Occipital lobe (tissue), 2 donors: ENCODE results near the gene ALG12. TPM values are rescaled to one million over a fixed set of nuclear protein-coding genes. Genes with fewer than 3 reads are reported as not detected.

Experiments used
- DNase-seq: peaks from one replicate; lab custom pipeline; 2025; lab: John Stamatoyannopoulos, UW
- total RNA-seq: library from RNA; depleted of rRNA; stranded (reverse); fragments of >200 nt; gene quantifications from one replicate; pipeline ENCODE4 v1.2.3, GENCODE V29; 2014

Gene ALG12
- total RNA-seq, 1 donor from 2014 or later = 11.7 TPM

- no peak for DNase-seq
Measured at GRCh38 chr22:49913026-49913425, 5.2 kb downstream of the ALG12 start.

GRCh38 chr22:49911881-49912625 lies 6.2 kb downstream of the ALG12 start:
- no peak for DNase-seq

- DNase-seq = no peak
Measured at GRCh38 chr22:49910229-49911155, 7.7 kb downstream of the ALG12 start.

DNA sequence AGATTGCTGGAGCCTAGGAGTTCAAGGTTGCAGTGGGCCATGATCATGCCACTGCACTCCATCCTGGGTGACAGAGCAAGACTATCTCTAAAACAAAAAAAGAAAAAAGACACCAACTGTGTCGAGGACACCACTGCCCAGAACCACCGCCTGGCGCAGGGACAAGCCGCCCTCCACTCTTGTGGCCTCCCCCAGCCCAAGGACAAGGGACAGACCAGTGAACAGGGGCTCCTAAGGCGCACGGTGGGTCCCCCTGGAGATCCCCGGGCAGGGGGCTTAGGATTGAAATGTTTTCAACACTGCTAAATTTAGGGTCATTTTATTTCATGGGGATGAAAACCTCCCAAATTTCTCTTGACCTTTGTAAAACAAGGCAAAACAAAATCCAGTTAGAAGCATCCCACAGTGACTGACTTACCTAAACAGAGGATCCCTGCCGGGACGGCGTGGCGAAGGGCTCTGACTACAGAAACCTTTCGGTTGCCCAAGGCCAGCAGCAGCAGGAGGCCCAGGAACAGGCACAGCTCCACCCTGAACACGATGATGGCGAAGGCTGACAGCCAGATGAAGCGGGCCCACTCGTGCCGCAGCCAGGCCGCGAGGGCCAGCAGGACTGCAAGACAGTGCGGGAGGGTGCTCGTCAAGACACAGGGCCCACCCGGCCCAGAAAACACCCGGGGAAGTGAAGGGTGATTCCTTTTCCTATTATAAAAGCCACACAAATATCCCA lies 8.6 kb downstream of the ALG12 start:
- no peak for DNase-seq

- DNase-seq = no peak
Measured at GRCh38 chr22:49907807-49908206, 10.4 kb downstream of the ALG12 start.

GRCh38 chr22:49906799-49907290 lies 11.4 kb downstream of the ALG12 start:
- DNase-seq = no peak

DNA sequence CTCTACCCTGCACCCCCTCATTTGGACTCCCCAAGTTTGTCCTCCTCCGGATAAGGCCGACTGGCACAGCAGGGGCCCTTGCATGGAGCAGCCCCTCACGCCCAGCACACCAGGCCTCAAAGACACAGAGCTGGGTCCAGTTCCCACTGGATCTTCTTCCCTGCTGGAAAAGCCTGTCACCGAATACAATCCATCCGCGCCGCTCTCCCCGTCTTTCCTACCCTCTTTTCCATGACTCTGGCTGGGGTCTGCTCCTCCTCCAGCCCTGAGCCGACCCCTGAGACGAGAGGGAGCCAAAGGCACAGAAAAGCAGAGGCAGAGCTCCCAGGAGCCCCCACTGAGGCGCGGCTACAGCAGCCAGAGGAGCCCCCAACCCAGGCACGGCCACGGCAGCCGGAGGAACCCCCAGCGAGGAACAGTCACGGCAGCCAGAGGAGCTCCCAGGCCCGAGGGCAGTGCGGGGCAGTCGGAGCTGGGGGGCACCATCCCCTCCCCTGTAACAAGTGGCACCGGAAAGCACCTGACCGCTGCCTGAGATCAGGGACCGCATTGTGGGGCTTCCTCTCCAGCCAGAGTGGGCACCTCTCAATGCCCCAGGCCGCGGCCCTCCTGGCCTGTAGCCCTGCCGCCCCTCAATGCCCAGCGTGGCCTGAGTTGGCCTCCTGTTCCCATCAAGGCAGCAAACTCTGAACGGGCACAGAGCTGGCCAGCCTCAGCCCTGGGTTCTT lies 12.0 kb downstream of the ALG12 start:
- DNase-seq = no peak

GRCh38 chr22:49905465-49905864 lies 12.8 kb downstream of the ALG12 start:
- no peak for DNase-seq

GRCh38 chr22:49904040-49904369 lies 14.2 kb downstream of the ALG12 start:
- no peak for DNase-seq

GRCh38 chr22:49903322-49904039 lies 14.8 kb downstream of the ALG12 start:
- no peak for DNase-seq

DNA sequence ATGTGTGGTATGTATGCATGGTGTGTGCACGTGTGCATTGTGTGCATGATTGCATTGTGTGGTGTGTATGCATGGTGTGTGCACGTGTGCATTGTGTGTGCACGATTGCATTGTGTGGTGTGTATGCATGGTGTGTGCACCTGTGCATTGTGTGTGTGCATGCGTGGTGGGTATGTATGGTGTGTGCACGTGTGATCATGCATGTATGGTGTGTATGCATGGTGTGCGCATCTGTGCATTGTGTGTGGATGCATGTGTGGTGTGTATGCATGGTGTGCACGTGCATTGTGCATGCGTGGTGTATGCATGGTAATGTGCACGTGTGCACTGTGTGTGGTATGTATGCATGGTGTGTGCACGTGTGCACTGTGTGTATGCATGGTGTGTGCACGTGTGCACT lies 16.8 kb downstream of the ALG12 start:
- no peak for DNase-seq

GRCh38 chr22:49900441-49901230 lies 17.6 kb downstream of the ALG12 start:
- no peak for DNase-seq

DNA sequence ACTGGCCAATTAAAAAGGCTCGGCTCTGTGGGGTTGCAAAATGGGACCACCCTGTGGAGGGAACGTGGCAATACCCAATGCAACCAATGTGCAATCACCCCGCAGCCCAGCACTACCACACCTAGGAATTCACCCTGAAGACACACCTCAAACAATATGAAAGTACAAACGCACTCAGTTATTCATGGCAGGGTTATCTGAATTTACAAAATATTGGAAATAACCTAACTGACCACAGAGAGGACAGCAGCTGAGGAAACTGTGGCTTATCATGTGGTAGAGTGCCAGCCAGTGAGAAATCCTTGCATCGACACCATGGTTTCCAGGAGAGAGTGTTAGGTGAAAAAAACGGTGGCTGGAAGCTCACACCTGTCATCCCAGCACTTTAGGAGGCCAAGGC lies 18.7 kb downstream of the ALG12 start:
- no peak for DNase-seq

DNA sequence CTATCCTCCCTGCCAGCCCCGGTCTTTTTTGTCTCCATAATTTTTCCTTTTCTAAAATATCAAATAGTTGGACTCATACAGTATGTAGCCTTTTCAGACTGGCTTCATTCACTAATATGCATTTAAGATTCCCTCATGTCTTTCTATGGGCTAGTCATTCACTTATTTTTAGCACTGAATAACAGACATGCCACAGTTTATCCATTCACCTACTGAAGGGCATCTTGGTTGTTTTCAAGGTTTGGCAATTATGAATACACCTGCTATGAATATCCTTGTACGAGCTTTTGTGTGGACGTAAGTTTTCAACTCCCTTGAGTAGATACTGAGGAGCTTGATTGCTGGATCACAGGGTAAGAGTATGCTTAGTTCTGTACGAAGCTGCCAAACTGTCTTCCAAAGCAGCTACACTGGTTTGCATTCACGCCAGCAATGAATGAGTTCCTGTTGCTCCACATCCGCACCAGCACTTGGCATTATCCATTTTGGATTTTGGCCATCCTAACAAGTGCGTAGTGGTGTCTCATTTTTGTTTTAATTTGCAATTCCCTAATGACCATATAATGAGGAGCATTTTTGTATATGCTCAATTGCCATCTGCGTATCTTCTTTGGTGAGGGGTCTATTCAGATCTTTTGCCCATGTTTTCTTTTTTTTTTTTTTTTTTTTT lies 21.1 kb downstream of the ALG12 start:
- DNase-seq = no peak

GRCh38 chr22:49896201-49896600 lies 22.0 kb downstream of the ALG12 start:
- no peak for DNase-seq

- DNase-seq = no peak
Measured at GRCh38 chr22:49894322-49895054, 23.8 kb downstream of the ALG12 start.

DNA sequence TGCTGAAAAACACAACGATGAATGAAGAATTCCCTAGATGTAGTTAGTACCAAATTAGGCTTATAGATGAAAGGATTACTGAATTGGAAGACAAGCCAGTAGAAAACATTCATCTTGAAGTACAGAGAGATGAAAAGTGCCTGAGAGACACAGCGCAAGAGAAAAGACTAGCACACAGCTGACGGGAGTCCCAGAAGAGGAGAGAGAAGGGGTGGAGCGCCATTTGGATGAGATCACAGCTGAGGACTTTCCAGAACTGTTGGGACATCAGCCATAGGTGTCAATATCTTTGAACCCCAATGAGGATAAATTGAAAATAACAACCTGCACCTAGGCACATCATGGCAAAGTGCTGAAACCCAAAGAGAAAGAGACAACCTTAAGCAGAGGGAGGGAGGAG lies 25.2 kb downstream of the ALG12 start:
- DNase-seq = no peak

- peak; percentile 41 for DNase-seq
Measured at GRCh38 chr22:49892226-49892899, 25.9 kb downstream of the ALG12 start.
